HG03521 (cell line): Measurements from ENCODE around the gene DNAAF5.
"Not testable (repeated sequence)": the region's sequence is repeated elsewhere in the genome, so short reads cannot be mapped to it uniquely, and the experiment has no call there.

Experiments used
- ATAC-seq: cut with Tn5 transposase; IDR thresholded peaks from one replicate; pipeline ENCODE4 v1.9.1; 2021; ENCODE audit warnings: mild to moderate bottlenecking, moderate library complexity; ENCODE audit not compliant: unreplicated experiment

The DNAAF5 gene

DNA sequence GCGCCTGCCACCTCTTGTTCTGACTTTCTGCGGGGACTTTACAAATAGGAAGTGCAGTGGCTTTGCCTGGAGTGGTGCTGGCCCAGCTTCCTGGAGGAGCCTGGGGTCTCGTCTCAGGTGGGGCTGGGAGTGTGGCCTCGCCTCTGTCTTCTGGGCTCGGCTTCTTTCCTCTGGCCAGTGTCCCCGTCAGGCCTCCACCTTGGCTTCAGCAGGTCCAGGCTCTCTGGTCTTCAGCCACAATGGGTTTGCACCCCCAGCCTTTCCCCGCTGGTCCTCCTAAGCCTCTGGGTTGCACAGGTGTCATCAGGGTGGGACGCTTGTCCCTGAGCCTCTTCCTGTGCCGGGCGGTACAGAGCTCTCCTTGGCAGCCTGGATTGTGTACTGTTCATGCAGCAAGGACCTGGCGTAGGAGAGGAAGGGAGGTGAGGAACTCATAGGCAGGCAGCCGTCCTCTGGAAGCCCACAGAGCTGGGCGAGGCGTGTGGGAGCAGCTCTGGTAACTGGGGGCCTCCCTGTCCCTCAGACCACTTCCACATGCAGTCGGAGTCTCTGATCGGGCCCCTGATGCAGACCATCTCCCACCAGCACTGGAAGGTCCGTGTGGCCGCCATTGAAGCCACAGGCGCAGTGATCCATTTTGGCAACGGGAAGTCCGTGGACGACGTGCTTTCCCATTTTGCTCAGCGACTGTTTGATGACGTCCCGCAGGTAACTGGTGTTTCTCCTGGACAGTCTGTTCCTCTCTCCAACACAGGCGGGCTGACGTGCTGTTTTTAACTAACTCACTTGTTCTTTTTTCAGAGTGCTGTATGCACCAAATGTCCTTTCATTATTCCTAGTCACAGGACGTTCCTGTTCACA lies 2.9 kb downstream of the DNAAF5 start:
- no peak for ATAC-seq

DNA sequence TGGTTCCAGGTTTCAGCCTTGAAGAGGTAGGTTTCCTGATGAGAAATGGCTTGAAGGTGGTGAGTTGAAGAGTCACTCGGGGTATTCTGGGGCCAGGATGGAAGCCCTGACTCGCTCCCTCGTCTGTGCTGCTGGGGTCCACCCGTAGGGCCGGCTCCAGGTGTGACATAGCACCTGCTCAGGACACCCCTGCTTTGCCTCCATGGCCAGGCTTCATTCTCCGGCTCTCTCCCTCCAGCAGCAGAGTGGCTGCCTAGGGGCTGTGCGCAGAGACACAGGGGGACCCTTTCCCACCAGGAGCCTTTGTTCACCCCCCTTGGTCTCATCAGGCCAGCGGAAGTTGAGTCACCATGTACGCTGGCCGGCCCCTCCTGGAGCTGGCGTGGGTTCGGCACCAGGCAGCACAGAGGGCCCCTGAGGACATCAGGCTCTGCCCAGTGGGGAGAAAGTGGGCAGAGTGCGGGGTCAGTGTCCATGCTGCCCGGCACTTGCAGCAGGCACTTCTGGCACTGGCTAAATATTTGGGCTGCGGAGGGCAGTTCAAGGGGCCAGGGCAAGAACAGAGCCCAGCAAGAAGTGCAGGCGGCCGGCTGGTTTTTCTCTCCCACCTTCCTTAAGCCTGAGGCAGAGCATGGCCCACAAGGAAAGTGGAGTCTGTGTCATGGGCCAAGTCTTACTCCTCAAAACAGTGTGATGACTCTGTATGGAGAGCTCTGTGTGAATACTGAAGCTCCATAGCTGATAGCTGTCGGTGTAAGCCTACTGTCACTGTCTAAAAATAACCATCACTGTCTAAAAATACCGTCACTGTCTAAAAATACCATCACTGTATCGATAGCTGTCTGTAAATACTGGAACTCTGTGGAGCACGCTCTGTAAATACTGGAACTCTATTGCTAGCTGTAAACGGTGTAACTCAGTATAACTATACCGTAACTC lies 4.3 kb downstream of the DNAAF5 start:
- no peak for ATAC-seq

DNA sequence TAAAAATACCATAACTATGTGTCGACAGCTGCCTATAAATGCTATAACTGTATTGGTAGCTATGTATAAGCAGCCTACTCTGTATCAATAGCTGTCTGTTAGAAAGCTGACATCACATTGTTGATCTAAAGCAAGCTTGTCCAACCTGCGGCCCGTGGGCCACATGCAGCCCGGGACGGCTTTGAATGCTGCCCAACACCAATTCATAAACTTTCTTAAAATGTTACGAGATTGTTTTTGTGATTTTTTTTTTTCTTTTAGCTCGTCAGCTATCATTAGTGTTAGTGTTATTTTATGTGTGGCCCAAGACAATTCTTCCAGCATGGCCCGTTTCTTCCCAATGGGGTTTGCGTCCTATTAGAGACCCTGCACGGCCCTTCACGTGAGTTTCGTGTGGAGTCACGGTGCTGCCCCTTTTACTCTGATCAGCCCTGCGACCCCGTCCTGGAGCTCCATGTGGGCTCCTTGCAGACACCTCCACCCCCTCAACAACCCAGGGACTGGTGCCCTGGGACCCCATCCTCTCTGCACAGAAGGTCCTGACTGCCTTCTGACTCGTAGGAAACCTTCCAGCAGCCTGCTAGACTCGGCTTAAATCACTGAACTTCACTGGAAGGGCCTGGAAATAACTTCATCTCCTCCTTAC lies 5.1 kb downstream of the DNAAF5 start:
- no peak for ATAC-seq

DNA sequence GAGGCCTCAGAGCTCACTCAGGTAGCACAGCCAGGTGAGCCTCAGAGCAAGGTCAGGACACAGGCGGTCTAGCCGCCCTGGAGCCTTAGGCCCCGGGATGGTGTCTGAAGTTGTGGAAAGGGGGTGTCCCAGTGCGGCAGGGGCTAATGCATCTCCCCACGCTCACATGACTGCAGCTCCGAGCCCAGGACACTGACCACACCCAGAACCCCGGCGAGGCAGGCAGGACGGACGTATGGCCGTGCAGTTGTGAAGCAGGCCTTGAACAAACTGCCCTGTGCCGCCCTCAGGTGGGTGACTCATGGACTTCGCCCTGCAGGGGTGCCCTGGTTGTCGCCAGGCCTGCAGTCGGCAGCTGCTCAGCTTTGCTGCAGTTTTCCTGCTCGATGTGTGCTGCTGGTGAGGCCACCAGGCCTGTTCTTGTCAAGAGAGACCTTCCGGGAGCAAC lies 5.6 kb downstream of the DNAAF5 start:
- no peak for ATAC-seq

DNA sequence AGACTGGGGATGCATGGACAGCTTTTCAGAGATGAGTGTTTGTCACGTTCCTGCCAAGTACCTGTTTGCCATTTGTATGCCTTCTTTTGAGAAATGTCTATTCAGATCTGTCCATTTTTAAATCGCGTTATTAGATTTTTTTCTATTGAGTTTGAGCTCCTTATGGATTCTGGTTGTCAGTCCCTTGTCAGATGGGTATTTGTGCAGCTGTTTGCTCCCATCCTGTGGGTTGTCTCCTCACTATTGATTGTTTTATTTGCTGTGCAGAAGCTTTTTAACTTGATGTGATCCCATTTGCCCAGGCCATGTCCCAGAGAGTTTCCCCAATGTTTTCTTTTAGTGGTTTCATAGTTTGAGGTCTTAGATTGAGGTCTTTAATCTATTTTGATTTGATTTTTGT lies 6.1 kb downstream of the DNAAF5 start:
- ATAC-seq: no peak

DNA sequence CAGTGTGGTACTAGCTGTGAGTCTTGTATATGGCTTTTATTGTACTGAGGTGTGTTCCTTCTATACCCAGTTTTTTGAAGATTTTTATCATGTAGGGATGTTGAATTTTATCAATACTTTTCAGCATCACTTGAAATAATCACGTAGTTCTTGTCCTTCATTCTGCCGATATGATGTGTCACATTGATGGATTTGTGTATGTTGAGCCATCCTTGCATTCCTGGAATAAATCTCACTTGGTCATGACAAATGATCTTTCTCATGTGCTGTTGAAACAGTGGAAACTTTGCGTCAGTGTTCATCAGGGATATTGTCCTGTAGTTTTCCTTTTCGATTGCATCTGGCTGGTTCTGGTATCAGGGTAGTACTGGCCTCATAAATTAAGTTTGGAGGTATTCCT lies 7.7 kb downstream of the DNAAF5 start:
- no peak for ATAC-seq

DNA sequence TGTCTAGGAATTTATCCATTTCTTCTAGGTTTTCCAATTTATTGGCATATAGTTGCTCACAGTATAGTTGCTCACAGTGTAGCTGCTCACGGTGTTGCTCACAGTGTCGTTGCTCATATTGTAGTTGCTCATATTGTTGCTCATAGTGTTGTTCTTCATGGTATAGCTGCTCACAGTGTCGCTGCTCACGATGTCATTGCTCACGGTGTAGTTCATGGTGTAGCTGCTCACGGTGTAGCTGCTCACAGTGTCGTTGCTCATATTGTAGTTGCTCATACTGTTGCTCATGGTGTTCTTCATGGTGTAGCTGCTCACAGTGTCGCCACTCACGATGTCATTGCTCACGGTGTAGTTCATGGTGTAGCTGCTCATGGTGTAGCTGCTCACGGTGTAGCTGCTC lies 8.3 kb downstream of the DNAAF5 start:
- no peak for ATAC-seq

DNA sequence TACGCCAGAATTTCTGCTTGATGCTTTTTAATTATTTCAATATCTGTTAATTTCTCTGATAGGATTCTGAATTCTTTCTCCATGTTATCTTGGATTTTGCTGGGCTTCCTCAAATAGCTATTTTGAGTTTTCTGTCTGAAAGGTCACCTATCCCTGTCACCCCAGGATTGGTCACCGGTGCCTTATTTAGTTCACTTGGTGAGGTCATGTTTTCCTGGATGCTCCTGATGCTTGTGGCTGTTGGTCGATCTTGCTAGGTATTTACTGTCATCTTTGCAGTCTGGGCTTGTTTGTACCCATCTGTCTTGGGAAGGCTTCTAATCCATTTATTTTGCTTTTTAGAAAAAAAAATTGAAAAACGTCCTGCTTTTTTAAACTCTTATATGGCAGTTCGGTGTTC lies 11.7 kb downstream of the DNAAF5 start:
- ATAC-seq: no peak

DNA sequence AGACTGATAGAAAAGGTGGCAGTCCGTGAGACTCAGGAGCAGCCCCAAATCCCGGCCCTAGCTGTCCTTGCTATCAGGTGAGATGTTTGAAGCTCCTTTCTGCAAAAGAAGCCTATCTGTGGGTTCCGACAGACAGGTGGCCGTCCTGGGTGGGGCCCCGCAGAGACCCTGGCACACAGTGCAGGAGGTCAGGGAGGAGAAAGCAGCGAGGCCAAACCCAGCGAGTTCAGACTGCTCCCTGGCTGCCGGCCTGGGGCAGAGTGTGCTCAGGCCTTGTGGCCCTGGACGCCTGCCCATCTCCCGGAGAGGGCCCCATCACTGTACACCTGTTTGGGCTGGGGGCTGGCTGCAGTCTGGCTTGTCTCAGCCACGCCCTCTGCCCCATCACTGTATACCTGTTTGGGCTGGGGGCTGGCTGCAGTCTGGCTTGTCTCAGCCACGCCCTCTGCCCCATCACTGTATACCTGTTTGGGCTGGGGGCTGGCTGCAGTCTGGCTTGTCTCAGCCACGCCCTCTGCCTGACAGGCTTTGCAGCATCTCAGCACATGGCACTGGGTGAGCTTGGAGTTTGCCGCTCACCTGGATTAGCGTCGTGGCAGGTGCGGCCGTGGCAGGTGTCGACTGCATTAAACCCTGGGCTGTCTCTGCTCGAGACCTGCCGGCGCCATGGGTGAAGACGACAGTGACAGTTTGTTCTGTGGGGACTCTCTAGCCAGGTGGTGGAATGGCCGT lies 12.4 kb downstream of the DNAAF5 start:
- no peak for ATAC-seq

DNA sequence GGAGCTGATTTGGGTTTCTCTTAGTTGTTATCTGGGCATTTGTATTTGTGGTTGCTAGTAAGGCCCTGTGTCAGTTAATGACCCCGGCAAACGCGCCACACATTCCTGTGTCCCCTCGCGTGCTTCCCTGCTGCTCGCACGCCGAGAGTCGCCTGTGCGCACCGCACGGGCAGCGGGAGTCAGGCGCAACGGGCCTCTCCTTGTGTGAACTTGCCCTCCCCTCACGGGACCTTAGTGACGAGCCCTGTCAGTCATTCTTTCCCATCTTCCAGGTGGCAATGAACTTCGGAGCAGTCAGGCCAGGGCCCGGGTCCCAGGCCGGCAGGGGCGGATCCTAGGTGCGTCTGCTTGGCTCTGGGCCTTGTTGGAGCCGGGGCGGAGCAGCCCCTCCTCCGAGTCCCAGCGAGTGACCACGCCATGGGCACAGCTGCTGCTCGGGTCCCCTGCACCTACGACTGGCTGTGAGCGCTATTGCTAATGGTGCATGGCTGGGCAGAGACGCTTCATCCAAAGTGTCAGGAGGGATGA lies 13.0 kb downstream of the DNAAF5 start:
- ATAC-seq: no peak

DNA sequence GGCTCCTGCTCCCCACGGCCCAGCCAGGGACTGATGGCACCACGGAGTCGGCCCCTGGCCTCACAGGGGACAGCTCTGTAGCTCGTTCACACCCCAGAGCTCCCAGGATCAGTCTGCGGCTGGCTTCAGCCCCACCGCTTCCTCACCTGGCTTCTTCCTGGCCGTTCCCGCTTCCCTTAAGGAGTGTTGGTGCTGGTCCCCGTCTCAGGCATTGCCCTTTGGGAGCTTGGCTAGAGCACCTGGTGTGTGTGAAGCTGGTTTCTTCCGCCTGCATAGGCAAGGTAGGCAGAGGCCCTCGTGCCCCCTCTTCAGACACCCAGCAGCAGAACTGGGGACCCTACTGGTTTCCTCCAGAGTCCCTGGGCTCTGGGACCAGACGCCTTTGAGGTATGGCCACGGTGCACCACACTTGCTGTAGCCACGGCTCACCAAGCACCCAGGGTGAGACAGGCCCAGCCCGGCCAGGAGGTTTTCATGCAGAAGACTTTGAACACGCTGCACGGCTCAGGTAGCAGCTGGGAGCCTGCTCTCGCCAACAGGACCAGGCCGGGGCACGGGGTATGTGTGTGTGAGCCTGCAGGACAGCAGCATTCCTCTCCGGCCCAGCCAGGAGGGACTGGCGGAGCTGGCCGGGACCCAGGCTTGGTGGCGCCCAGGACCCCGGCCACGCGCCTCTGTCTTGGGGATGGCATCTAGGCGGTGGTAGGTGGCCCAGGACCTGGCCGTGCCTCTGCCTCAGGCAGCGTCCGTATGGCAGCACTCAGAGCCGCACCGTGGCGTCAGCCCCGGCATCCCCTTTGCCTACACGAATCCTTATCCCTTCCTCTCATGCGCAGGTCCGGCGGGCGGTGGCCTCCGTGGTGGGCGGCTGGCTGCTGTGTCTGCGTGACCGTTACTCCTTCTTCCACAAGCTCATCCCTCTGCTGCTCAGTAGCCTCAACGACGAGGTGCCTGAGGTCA lies 13.8 kb downstream of the DNAAF5 start:
- no peak for ATAC-seq

DNA sequence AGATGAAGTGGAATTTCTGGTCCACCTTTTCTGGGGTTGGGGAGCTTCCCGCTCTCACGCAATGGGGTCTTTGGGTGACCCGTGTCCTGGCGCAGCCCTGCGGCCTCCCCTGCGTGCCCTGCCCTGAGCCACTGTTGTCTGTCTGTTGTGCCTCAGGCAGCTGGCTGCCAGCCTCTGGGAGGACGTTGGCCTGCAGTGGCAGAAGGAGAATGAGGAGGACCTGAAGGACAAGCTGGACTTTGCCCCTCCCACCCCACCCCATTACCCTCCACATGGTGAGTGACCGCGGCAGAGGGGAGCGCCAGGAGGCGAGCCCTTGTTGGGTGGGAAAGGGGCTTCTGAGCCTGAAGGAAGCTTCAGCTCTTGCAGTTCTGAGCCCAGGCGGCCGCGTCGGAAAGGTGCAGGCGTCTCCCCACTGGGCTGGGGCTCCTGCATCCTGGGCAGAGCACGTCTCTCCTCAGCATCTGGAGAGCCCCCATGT lies 14.7 kb downstream of the DNAAF5 start:
- ATAC-seq: no peak

DNA sequence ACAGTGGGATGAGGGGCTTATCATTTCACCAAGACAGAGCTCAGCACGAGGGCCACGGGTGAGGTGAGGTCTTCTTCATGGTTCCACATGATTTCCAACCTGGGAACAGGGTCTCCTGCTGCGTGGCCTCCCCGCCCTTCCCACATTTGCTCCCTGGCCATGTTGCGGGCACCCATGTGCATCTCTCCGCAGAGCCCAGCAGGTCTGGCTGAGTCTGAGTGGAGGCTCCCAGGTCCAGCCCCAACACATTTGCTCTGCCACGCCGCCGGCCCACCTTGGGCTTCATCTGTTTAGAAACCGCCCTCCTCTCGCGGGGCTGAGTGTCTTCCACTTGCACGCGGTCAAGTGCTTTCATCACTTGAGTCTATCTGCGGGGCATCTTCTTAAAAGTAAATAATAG lies 15.4 kb downstream of the DNAAF5 start:
- no peak for ATAC-seq

DNA sequence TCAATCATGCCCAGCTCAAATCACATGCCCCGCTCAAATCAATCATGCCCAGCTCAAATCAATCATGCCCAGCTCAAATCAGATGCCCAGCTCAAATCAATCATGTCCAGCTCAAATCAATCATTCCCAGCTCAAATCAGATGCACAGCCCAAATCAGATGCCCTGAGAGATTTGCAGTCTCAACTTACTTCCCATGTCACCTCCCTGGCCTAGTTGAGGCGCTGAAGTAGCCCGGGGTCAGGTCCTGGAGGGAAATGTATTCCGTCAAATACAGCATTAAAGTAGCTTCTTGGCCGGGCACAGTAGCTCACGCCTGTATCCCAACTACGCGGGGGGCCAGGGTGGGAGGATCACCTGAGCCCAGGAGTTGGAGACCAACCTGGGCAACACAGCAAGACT lies 16.3 kb downstream of the DNAAF5 start:
- ATAC-seq: no peak

DNA sequence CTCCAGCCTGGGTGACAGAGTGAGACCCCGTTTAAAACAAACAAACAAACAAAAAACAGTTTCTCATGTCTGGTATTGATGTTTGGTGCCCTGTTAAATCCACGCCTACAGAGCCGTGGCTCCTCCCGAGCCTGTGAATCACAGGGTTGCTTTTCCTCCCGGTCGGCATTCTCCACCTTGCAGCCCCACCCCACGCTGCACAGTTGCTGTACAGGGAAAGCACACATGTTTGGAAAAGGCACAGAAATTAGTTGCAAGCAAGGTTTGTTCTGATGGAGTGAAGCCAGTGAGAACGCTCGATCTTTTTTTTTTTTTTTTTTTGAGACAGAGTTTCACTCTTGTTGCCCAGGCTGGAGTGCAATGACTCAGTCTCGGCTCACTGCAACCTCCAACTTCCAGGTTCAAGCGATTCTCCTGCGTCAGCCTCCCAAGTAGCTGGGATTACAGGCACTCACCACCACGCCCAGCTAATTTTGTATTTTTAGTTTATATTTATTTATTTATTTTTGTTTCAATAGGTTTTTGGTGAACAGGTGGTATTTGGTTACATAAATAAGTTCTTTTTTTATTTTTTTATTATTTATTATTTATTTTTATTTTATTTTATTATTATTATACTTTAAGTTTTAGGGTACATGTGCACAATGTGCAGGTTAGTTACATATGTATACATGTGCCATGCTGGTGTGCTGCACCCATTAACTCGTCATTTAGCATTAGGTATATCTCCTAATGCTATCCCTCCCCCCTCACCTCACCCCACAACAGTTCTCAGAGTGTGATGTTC lies 17.0 kb downstream of the DNAAF5 start:
- not testable (repeated sequence) for ATAC-seq

DNA sequence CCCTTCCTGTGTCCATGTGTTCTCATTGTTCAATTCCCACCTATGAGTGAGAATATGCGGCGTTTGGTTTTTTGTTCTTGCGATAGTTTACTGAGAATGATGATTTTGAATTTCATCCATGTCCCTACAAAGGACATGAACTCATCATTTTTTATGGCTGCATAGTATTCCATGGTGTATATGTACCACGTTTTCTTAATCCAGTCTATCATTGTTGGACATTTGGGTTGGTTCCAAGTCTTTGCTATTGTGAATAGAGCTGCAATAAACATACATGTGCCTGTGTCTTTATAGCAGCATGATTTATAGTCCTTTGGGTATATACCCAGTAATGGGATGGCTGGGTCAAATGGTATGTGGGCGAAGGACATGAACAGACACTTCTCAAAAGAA lies 17.6 kb downstream of the DNAAF5 start:
- not testable (repeated sequence) for ATAC-seq

DNA sequence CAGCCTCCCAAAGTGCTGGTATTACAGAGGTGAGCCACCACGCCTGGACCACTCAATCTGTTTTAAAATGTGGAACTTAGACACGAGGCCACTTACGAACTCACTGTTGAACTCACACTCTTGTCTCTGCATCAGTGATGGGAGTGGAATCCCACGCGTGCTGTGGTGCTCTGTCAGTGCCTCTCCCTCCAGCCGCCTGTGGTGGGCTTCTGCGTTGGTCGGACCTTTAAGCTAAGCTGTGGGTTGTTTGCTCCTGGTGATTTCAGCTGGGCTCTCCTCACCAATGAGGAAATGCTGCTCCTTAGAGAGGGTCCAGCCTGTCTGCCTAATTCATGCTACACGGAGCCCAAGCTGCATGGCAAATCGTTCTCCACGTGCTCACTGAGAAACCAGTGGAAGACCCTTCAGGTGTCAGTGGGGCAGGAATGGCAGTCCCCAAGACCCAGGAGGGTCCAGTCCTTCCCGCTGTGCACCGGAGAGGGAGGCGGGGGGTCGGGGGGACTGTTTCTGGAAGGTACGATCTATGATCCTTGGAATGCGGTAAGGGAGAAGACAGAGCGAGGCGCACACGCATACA lies 18.4 kb downstream of the DNAAF5 start:
- no peak for ATAC-seq
